ENCODE results near the gene MAGEA8. TPM values are rescaled to one million over a fixed set of nuclear protein-coding genes. Genes with fewer than 3 reads are reported as not detected.
"Not testable (repeated sequence)": the region's sequence is repeated elsewhere in the genome, so short reads cannot be mapped to it uniquely, and the experiment has no call there.

The MAGEA8 gene
- total RNA-seq, 1 experiment from 2014 or later, result not detected

DNA sequence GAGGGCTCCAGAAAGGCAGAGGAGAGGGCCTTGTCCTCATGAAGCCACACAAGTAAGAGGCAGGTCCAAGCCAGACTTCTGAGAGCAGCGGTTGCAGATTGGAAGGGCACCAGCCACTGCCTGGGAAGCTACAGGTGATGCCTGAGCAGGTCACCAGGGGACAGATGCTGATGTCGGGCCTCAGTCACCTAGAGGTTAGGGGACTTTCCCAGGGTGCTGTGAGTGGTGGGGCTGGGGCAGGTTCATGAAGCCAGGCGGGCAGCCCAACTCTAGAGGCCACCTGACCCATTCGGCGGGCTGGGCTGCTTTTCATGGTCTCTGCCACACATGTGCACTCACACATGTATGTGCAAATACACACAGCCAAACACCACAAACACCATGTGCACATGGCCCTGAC lies 52.0 kb downstream of the MAGEA8 start:
- DNase-seq (ENCODE audit: unreplicated experiment); POLR2A ChIA-PET; H3K27ac Mint-ChIP-seq (ENCODE audit: low read depth, unreplicated experiment); H3K4me1 Mint-ChIP-seq (ENCODE audit: insufficient read depth, unreplicated experiment); H3K27me3 Mint-ChIP-seq (ENCODE audit: insufficient read depth, unreplicated experiment); intact Hi-C loops (cut with micrococcal nuclease); H3K4me3 Mint-ChIP-seq (ENCODE audit: unreplicated experiment); BruUV-seq (replicated peaks); CTCF ChIA-PET; H3K9me3 Mint-ChIP-seq (ENCODE audit: unreplicated experiment): not testable (repeated sequence)
- peaks cover 12% of the 10 kb centered on the region for H3K36me3 Mint-ChIP-seq (ENCODE audit: insufficient read depth, unreplicated experiment)

DNA sequence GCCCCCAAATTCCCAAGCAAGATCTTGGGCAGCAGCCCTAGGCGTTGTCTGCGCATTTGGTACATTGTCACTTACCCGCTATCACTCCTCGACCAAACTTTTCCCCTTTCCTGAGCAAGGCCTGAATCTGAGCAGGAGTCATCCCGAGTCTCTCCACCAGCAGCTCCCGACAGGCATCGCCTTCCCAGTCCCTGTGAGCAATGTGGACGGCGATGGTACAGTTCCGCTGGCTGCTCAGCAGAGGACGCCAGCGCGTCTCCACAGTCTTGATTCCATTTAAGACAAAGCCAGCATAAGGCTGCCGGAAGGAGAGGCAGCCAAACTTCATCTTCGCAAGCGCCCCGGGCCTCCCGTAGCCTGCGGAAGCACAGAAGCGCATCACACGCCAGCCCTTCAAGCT lies 52.6 kb downstream of the MAGEA8 start:
- CTCF ChIA-PET; POLR2A ChIA-PET; H3K27me3 Mint-ChIP-seq (ENCODE audit: insufficient read depth, unreplicated experiment): not testable (repeated sequence)

More for the DNA sequence above, 52.6 kb downstream of the MAGEA8 start:
- BruUV-seq (replicated peaks); H3K9me3 Mint-ChIP-seq (ENCODE audit: unreplicated experiment); H3K4me3 Mint-ChIP-seq (ENCODE audit: unreplicated experiment); H3K27ac Mint-ChIP-seq (ENCODE audit: low read depth, unreplicated experiment); intact Hi-C loops (cut with micrococcal nuclease); H3K4me1 Mint-ChIP-seq (ENCODE audit: insufficient read depth, unreplicated experiment); DNase-seq (ENCODE audit: unreplicated experiment): not testable (repeated sequence)
- peaks cover 12% of the 10 kb centered on the region for H3K36me3 Mint-ChIP-seq (ENCODE audit: insufficient read depth, unreplicated experiment)

Other genes with a start within 250 kb of the MAGEA8 start
- gene TMEM185A, start 249.4 kb upstream of the MAGEA8 start, total RNA-seq (2022), result 14.7 and 15.5 TPM in 2 replicates
- not detected in 2 replicates for gene MAGEA11, start 169.1 kb upstream of the MAGEA8 start, total RNA-seq (2022)
- 0.61 TPM in 1 of 2 replicates, not detected in the other for gene HSFX1, start 107.1 kb upstream of the MAGEA8 start, total RNA-seq (2022)
- gene MAGEA9, start 99.3 kb upstream of the MAGEA8 start, total RNA-seq (2022), result not detected in 2 replicates
- gene HSFX4, start 48.4 kb downstream of the MAGEA8 start, total RNA-seq (2022), result not detected in 2 replicates
- gene EOLA2, start 57.3 kb downstream of the MAGEA8 start, total RNA-seq (2022), result 47.4 and 52.8 TPM in 2 replicates

All from MCF 10A (cell line).